Activated CD8-positive, alpha-beta memory T cell treated with anti-CD3 and anti-CD28 coated beads, Interleukin-2, amount 50 U/mL, for 48 hours (primary cell): ENCODE measurements around the gene FAM25G.
"Not testable (repeated sequence)": the region's sequence is repeated elsewhere in the genome, so short reads cannot be mapped to it uniquely, and the experiment has no call there.

Source experiments
- DNase-seq: peaks from one replicate; pipeline ENCODE4 v3.0.0-alpha.2; 2020

FAM25G gene

DNA sequence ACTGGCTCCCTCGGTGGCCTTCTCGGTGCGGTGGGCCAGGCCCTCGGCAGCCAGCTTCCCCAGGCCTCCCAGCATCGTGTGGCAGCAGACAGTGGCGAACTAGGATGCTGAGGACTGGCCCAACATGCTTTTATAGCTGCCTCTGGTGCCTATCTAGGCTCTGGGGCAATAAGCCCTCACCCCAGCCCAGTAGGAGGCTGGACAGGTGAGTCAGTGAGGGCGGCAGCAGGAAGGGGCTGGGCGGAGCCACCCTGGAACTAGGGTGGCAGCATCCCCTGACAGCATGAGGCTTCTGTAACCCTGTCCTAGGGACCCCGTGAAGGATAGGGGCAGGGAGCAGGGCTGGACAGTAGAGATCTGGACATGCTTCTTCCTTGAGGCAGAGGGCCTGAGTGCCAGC lies at the start of gene FAM25G:
Gene FAM25G, minus strand, starts transcription at position 101 of the 400 bp plus-strand sequence. Its CDS starts 26 bp downstream, at position 75.
- not testable (repeated sequence) for DNase-seq

DNA sequence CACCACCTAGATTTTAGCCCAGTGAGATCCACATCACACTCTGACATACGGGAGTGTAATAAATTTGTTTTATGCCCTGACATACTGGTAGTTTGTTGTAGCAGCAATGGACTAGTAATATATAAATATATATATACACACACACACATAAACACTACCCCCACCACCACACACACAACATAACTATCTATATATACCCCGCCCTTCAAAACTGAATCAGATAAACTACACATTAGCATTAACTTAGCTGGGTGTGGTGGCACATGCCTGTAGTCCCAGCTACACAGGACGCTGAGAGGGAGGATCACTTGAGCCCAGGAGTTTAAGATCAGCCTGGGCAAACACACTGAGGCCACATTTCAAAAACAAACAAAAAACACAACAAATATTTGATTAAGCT lies 44.9 kb upstream of the FAM25G start:
- DNase-seq = not testable (repeated sequence)

DNA sequence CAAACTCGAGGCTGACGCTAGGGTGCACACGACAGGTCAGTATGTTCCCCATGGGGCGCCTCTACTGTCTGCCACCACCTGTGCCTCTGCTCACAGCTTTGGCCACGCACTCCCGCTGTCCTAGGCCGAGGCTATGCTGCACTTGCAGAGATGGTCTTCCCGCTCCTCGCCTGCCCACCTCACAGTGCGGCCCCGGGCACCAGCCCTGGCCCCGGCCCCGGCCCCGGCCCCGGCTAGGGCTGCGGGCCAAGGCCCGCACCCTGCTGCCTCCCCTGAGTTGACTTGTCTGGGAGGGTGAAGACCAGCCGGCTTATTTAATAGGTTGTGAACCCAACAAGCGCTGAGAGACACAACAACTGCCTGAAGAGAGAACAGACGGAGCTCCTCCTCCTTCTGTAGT lies 32.0 kb upstream of the FAM25G start, which contains the start of gene AGAP9:
Gene AGAP9, minus strand, starts transcription at position 164 of the 400 bp plus-strand sequence. Its CDS starts 112 bp downstream, at position 52.
- not testable (repeated sequence) for DNase-seq

DNA sequence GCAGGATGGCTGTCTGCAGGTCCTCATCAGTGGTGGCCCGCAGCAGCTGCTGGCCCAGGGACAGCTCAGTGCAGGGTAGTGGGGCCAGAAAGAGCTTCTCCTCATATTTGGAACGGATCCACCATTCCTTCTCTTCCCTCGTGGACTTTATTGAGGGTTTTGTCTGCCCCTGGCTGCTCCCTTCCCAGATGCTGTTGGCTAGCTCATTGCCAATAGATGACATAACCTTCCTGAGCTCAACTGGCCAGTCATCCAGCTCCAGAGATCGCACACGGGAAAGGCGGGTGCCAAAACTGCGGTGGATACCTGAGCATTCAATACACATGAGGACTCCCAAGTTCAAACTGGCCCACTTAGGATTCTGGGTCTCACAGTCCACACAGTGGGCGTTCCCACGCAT lies 10.8 kb upstream of the FAM25G start:
- not testable (repeated sequence) for DNase-seq

DNA sequence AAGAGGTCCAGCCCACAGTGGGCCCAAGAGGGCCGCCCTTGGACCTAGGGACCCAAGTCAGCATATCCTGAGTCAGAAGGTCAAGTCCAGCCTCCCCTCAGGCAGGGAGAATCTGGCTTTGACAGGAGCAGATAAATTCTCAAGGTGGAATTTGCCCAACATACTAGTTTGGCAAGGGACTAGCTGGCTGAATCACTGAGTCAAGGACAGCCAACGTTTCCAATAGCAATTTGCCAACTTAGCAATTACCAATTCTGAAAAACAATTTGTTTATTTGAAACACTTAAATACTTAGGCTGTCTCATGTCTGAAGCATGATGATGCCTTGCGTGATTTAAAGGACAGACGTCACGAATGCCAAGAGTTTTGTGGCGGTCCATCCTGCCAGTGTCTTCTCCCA lies 2.7 kb upstream of the FAM25G start:
- not testable (repeated sequence) for DNase-seq

DNA sequence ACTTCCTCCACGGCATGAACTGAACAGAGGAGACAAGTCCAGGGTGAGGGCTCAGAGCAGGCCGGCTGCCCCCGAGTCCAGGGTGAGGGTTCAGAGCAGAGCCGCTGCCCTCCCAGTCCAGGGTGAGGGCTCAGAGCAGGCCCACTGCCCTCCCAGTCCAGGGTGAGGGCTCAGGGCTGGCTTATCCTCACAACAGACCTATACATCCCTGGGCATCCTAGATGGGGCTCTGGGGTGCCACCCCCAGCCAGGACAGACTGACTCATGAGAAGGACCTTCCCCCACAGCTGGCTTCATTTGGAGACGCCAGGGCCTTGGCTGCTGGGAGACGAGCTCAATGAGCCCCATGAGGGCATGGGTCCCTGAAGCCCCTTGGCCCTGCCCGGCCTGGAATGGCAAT lies 1.9 kb downstream of the FAM25G start:
- not testable (repeated sequence) for DNase-seq

DNA sequence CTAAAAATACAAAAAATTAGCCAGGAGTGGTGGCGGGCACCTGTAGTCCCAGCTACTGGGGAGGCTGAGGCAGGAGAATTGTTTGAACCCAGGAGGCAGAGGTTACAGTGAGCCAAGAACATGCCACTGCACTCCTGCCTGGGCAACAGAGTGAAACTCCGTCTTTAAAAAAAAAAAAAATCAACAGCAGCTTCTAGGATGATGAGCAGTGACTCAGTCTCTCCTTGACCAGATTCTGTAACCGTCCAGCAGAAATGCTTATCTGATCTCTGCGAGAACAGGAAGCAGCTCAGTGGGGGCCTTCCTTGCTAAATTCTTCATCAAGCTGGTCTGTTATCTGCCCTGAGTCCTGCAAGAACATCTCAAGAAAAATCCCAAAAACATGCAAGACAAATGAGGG lies 5.6 kb downstream of the FAM25G start:
- not testable (repeated sequence) for DNase-seq

DNA sequence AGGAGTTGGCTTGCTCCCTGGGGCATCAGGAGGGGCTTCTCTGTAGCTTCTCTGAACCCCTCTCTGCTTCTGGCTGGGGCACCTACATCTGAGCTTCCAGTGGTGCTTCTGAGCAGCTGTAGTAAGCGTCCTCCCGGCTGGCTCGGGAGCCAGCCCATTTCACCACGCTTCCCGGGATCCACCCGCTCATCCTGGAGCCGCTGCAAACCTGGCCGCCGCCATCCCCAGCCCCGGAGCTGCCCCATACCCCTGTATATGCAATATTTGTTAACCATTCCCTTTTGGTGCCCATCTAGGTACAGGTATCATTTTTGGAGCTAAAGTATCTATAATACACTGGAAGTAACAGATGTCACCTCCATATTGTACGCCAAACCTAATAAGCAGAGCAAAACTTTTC lies 6.7 kb downstream of the FAM25G start:
- DNase-seq = not testable (repeated sequence)

DNA sequence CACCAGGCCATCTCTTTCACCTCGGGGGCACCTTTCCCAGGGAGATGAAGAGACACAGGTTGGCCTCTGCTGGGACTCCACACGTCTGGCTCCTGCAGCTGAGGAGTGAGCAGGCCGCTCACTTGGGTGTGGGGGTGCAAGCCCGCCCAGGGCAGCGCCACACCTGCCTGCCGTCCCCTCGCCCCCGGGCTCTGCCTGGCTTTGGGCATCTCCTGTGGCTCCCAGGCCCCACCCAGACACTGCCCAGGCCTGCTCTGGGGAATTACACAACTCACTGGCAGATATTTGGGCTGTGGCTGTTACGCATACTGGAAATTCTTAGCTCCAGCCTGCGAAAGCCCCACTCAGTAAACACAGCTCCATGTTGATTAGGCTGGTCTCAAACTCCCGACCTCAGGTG lies 7.6 kb downstream of the FAM25G start, which contains the start of gene ANXA8:
Gene ANXA8, minus strand, starts transcription at position 193 of the 400 bp plus-strand sequence. Its CDS starts 182 bp downstream, at position 11.
- DNase-seq = not testable (repeated sequence)

DNA sequence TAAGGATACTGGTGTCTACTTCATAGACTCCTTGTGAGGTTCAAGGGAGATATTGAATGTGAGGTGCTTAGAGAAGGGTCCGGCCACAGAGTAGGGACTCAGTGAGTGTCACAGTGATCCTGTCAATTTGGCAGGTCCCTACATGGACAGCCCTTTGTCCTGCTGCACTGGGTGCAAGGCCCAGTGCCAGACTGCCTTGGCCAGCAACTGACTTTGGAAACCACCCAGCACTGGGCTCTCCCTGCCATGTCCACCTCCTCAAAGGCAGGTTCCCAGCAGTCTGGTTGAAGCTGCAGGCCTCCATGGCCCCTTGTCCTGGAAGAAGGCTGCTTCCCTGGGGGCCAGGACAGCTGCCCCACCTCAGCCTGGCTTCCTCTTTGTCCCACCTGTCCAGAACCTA lies 9.1 kb downstream of the FAM25G start:
- not testable (repeated sequence) for DNase-seq

DNA sequence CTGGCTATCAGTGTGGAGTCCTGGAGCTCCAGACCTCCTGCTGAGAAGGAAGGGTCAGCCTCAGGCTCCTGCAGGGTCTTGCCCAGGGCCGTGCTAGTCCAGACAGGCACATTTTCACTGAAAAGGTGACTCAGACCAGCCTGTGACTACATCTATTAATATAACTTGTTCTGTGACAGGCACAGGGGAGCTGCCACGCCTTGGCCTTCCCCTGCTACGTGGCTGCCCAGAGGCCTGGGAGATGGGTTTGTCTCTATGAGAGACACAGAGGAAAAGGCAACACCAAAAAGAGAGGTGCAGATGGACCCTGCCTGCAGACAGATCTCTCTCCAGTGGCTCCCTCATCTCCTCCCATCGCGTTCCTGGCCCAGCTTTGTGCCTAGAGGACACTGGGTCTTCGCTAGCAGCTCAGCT lies 9.7 kb downstream of the FAM25G start:
- DNase-seq = not testable (repeated sequence)

DNA sequence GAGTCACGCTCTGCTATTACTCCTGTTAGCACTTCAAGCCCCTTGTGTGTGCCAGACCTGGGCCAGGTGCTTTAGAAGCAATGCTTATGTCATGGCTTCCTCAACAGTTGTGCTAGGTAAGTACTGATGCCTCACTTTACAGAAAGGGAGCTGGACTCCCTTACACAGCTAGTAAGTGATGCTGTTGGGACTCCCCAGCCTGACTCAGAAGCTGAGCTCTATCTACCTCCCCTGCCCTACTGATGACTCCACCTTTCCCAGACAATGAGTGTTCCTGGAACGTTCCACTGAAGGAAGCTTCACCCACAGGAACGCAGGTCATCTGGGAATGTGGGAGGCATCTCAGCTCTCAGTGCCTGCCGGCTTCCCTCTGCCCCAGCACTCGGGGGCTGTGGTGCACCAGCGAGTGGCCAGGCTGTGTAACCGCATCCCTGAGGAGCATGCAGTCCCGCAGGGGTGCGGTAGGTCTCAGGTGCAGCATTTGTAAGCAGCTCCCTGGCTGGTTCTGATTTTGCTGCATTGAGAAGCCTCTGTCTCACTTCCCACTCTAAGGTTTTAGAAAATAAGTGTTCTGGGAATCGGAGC lies 10.2 kb downstream of the FAM25G start:
- not testable (repeated sequence) for DNase-seq

DNA sequence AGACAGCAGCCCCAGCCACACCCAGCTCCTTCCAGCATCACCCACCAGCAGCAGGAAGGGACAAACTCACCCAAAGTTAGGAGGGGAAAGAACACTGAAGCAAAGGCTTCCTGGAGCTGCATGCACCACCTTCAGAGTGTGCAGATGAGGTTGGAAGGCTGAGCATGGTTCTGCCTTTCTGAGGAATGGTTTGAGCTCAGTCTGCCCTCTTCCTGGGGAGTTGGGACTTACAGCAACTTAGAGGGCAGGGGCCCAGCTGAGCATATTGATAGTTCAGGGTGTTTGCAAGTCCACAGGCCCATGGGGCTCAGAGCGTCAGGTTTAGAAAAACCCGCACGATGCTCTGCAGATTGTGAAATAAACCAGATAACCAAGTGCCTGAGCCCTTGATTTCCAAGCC lies 11.4 kb downstream of the FAM25G start:
- not testable (repeated sequence) for DNase-seq

DNA sequence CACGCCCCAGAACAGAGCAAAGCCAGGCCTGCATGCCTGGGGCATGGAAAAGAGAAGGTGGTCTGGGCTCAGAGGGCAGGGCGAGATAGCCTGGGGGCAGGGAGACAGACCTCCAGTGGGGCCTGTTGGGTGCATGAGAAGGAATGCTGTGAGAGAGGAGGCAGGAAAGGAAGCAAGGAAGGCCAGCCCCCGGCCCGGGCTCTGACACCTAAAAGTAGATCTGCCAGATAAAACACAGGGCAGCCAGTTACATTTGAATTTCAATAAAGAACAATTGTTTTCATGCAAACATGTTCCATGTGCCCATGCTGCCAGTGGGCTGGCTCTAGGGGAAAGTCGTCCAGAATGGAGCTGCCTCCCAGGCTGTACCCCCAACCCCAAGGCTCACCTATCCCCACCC lies 13.4 kb downstream of the FAM25G start:
- not testable (repeated sequence) for DNase-seq

DNA sequence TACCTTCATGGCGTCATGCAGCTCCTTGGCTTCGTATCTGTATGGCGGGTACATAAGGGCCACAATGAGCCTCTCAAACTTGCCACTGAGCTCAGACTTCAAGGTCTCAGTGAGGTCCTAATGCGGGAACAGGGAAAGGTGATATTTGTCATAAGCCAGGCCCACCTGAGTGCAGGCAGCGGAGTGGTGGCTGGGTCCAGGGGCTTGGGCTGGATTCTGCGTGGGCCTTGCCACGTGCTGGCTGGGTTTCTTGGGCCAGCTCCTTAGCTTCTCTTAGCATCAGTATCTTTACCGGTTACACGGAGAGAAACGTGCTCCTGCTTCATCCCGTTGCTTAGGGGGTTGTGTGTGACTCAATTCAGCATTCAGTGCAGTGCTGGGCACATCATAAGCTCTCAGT lies 14.4 kb downstream of the FAM25G start:
- not testable (repeated sequence) for DNase-seq

DNA sequence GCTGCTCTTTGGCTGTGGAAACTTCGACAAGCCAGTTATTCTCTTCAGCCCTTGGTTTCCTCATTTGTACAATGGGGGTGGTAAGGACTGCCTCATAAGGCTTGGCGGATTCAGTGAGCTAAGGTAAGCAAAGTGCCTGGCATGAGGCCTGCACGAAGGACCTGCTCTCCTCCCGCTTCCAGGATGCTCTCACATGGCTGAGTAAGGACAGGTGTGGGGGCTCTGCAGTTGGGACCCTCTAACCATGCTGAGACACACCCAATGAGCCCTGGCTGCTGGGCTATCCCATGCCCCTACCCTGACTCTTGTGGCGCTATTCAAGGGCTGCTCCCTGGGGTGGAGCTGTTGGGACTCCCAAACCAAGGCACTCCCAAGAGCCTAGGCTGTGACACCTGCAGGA lies 16.4 kb downstream of the FAM25G start:
- not testable (repeated sequence) for DNase-seq

DNA sequence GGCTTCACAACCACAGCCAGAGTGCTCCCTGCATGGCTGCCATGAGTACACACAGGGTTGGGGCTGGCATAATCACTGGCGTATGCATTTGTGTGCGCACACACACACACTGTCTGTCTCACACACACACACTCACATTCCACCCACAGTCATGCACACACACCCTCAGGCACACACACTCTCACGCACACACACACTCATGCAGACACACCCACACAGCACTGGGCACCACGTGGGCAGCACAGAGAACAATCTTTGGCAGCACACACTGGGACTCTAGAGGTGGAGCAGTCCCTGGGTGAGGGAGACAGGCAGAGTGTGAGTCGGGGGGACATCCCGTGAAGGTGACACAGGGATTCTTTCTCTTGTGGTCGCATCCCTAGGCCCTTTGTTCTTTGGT lies 18.0 kb downstream of the FAM25G start:
- DNase-seq = not testable (repeated sequence)

DNA sequence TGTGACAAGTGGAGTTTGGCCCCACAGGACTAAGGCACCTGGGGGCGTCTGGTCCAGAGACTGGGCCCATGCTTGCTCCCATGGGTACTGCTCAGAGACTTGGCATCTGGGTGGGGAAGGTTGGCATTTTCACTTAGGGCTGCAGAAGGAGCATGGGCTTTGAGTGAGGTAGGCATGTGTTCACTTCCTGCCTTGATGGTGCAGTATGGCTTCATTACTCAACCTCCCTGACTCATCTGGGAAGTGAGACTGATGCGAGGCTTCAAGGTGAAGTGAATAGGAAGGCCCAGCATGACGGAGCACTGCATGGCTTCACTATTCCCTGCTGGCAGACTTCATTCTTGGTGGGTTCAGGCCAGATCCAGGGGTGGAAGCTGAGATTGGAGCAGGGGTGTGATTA lies 18.9 kb downstream of the FAM25G start:
- DNase-seq = not testable (repeated sequence)

DNA sequence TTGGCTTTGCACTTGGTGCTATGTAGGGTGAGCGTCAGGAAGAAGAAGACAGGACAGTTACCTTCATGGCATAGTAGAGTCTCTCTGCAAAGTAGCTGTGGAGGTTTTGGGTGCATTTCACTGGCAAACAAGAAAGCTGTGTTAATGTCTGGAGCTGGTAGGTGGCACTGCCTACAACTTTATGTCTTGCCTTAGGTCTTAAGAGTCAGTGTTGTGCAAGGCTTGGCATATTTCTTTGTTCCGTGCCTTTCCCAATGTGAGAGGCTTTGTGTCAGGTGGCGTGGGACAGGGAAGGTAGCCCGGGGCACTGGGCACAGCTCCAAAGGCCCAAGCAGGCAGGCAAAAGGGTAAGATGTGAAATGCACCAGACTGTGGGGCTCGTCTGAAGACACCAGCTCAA lies 19.4 kb downstream of the FAM25G start:
- not testable (repeated sequence) for DNase-seq

DNA sequence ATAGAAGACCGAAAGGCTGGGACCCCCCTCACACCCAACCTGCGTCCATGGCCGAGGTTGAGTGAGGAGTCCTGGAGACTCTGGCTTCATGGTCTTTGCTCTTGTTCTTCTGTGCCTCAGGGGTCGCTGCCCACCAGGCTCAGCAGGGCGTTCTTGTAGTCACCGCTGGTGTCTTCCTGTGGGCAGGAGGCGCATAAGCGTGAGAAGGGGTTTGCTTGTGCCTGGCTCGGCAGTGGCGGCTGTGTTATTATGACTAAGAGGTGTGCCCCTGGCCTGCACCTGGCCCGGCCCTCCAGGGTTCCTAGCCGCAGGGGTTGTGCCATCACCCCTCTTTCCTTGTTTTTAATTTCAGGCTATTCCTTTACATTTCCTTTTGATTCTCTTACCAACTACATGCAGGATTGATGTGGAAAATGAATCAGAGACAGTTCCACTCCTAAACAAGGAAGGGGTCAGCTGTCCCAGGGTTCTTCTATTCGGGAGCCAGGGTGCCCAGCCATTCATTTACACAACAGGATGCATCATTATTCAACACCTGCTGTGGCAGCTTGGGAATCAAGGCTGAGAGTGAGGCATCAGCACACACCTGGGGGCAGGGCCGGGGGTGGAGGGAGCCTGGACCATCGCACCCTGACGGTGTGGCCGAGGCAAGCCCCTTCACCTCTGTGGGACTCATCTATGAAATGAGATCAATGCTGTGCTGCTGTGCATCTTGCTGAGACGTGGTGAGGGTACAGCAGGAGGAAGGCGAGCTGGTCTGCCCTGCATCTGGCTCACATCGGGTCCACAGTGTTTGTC lies 22.6 kb downstream of the FAM25G start:
- peak; percentile 38 for DNase-seq

DNA sequence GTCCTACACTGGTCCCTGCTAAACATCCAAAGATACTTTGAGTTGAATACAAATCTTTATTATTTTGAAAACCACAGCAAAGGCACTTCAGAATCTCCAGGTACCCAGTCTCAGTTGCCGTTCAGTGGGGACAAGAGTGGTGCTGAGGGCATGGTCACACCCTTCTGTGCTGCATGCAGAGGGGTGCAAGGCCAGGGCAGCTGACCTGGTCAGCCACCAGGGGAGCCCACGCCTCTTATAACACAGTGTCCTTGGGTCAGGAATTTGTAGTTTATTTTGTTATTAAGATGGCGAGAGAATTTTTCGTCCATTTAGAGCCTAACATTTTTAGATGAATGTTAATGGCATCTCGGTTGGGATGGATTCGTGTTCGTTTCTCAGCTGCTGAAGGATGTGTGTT lies 23.5 kb downstream of the FAM25G start:
- not testable (repeated sequence) for DNase-seq

DNA sequence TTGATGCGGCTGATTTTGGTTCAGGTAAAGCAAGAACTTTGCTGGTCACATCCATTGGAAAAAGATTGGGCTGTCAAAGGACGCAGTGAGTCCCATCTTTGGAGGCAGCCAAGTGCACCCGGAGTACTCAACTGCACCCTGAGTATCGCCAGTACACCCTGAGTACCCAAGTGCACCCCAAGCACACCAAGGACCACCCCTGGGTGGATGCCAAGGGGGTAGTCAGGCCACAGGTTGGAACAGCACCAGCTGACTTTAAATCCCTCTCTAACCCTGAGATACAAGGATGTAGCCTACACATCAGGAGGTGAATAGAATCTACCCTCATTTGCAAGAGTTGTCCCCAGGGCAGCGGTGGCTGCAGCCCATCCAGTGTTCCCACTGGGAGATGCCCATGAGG lies 24.0 kb downstream of the FAM25G start:
- peak; percentile 39 for DNase-seq

DNA sequence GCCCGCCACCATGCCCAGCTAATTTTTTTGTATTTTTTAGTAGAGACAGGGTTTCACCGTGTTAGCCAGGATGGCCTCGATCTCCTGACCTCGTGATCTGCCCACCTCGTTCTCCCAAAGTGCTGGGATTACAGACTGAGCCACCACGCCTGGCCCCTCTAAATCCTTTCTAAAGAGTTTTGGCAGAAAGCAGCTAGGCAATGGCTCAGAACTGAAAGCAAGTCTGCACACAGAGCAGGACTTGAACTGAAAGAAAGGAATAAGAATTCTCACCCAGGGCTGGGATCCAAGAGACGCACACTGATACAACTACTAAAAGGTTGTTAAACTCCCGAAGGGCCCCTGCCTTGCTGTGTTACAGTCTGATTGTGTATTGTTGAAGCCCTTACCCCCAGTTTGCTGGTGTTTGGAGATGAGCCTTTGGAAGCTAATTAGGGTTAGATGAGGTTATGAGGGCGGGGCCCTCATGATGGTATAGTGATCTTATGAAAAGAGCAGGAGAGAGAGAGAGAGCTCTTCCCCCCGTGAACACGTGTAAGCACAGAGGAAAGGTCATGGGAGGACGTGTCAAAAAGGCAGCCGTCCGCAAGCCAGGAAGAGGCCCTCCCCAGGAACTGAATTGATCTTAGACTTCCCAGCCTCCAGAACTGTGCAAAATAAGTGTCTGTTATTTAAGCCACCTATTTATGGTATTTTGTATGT lies 26.1 kb downstream of the FAM25G start:
- not testable (repeated sequence) for DNase-seq
